GM18873 (cell line): Measurements from ENCODE around the gene ZNF791.
"Not testable (repeated sequence)": the region's sequence is repeated elsewhere in the genome, so short reads cannot be mapped to it uniquely, and the experiment has no call there.

Source experiments
- ATAC-seq: cut with Tn5 transposase; IDR thresholded peaks from one replicate; pipeline ENCODE4 v1.9.1; 2021; ENCODE audit warnings: mild to moderate bottlenecking, moderate library complexity, moderate number of reproducible peaks; ENCODE audit not compliant: unreplicated experiment, low FRiP score

ZNF791 gene

GRCh38 chr19:12665281-12665573 lies 54.5 kb downstream of the ZNF791 start:
- no peak for ATAC-seq

GRCh38 chr19:12665671-12666264 lies 55.0 kb downstream of the ZNF791 start:
- ATAC-seq = no peak

DNA sequence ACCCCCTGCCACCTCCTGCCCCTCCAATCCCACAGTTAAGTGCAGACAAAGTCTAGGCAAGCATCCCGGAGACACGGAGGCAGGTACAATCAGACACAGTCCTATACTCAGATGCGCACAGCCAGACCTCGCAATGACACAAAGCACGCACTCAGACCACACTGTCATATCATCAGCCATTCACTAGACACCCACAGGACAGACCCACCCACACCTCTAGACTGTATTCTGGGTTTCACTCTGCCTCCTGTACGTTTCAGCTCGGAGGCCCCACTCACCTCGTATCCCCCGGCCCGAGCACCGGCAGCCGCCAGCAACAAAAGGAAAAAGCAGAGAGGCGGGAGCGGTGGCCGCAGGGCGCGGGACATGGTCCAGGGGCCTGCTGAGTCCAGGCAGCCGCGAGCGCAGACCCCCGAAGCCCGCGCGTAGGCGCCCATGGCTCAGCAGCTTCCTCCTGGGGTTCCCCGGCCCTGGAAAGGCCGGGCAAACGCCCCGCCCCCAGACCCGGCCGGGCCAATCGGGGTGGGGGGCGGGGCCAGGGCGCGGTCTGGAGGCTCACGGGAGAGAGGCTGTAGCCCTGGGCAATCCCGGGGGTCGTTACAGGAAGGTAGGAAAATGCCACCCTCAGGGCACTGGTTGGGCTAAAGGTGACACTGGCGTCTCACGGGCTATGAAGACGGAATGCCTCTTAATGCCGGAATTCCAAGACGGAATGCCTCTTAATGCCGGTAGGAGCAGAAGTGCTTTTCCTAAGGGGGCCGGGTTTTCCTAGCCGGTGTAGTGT lies 55.7 kb downstream of the ZNF791 start, which contains the start of the genes MAN2B1 and WDR83:
Gene MAN2B1 (minus strand): TSS at position 478 of the 784 bp plus-strand sequence. CDS start 41 bp downstream, at position 437.
Gene WDR83 (plus strand): TSS at position 543 of the 784 bp plus-strand sequence. CDS start 2,984 bp downstream, outside the sequence.
- no peak for ATAC-seq

DNA sequence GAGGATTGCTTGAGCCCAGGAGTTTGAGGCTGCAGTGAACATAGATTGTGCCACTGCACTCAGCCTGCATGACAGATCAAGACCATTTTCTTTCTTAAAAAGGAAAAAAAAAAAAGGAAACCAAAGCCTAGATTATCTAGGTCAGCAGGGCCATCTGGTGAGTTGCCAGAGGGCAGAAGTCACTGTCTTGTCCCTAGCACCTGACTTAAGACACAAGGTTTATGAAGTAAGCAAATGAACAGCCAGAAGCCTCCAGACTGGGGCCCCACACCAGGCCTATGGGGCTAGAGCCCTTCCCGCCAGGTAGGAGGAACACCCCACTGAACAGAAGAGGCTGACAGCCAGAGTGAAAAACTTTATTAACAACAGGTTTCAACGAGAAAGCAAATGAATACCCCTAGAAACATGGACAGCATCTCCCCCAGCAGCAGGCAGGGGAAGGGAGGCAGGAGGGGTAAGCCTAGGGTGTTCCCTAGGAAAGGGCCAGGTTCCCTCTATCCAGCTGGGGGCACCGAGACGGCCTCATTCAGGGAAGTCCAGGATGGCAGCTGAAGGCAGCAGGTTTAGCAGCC lies 57.1 kb downstream of the ZNF791 start:
- no peak for ATAC-seq

DNA sequence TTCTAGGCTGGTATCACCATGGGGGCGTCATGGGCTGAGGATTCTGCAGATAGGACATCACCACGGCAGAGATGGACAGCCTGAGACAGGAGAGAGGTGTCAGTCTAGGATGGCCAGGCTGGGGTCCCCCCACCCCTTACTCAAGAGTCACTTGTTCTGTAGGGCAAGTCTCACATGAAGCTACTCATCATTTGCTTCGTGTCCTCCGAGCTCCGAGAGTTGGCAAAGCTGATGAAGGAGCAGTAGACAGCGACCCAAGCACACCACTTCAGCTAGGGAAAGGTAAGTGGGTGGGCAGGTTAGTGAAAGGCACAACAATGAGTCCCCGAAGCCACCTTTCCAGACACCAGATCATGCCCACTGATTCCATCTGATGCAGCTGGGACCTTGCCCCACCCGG lies 57.6 kb downstream of the ZNF791 start:
- no peak for ATAC-seq

DNA sequence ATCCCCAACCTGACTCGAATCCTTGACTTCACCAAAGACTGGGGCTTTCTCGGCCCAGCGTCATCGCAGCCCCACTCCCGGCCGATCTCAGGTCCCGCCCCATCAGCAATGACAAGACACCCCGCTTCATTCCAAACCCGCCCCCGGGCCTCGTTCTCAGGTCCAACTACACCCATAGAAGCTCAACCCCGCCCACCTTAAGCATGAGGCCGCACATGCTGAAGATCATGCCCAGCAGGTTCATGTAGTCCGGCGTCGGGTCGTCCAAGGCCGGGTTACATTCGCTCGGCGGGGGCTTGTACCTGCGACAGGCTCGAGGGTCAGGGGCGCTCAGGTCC lies 58.2 kb downstream of the ZNF791 start:
- no peak for ATAC-seq

DNA sequence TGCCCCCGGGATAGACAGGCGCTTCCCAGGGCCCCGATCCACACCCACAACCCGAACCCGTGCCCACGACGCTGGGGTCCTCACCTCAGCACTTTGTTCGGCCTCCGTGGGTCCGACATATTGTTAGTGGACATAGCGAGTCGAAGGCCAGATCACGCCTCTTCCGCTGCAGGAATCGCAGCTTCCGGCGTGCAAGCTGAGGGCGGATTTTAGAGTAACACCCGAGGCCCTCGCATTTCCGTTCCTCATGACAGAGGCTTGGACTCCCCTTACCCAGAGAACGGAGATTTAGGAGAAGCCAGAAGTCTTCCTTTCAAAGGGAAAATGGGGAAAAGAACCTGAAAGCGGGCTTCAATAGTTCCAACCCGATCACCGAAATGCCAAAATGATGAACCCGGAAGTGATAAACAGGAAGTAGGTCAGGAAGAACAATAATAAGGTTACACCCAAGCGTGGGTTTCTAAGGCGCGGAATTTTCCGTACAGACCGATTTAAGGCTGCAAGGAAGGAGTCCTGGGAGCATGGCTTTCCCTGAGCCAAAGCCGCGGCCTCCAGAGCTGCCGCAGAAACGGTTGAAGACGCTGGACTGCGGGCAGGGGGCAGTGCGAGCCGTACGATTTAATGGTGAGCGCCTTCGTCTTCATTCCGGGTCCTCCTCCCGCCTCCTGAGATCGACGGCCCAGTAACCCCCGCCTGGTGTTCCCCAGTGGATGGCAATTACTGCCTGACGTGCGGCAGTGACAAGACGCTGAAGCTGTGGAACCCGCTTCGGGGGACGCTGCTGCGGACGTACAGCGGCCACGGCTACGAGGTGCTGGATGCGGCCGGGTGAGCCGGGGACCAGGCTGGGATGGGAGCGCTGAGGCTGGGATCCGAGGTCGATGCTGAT lies 58.8 kb downstream of the ZNF791 start:
- no peak for ATAC-seq

- ATAC-seq = no peak
Observed at GRCh38 chr19:12670159-12670928, 59.6 kb downstream of the ZNF791 start.

DNA sequence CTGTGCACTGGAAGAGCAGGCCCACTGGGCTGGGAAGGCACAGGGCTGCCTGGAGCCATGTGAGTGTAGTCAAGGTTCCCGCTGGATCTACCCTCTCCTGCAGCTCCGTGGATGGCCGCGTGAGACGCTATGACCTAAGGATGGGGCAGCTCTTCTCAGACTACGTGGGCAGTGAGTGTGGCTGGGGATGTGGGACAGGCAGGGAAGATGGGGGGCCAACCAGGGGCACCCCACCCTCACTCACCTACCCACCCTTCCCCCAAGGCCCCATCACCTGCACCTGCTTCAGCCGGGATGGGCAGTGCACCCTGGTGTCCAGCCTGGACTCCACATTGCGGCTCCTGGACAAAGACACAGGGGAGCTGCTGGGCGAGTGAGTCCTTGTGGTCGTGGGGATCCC lies 62.0 kb downstream of the ZNF791 start:
- no peak for ATAC-seq

DNA sequence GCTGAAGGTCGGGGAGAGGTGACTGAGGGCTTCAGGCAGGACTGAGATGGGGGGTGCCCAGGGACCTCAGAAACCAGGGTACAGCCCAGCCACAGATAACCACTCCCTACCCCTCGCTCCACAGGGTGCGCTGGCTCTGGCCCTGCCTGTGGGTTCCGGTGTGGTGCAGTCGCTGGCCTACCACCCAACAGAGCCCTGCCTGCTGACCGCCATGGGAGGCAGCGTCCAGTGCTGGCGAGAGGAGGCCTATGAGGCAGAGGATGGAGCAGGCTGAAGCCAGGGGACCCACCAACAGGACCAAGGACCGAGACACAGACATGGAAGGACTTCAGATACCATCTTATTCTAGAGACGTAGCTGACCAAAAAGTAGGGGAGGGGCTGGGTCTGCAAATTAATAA lies 64.7 kb downstream of the ZNF791 start:
- ATAC-seq = no peak

DNA sequence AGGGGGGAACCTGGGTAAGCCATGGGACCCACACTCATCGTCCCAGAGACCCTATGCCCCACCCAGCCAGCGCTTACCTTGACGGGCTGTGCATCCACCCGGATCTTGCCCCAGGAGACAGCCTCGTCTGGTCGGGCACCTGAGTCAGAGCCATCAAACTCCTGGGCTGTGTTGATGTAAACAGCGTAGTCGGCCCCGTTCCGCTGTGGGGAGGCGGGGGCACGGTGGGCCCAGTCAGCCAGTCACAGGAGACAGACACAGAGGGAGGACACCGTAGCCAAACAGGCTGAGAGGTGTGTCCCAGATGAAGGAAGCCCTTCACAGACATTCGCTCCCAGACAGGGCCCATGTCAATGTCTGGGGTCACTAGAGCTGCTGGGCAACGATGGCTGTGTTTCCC lies 65.2 kb downstream of the ZNF791 start:
- ATAC-seq = no peak

DNA sequence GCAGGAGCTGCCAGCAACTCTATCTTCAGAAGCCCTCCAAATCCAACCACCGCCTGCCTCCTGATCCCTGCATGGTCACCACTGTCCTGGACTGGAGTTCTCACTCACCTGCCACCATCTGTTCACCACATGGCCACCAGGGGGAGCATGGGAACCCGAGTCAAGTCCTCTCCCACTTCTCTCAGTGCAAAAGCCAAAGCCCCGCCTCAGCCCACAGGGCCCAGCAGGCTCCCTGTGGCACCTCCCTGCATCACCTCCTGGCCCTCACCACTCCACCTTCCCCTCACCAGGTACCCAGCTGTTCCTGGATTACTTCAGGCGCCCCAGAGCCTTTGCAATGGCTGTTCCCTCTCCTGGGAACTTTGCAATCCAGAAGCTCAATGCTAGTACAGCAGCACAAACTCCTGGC lies 65.7 kb downstream of the ZNF791 start:
- ATAC-seq = no peak

DNA sequence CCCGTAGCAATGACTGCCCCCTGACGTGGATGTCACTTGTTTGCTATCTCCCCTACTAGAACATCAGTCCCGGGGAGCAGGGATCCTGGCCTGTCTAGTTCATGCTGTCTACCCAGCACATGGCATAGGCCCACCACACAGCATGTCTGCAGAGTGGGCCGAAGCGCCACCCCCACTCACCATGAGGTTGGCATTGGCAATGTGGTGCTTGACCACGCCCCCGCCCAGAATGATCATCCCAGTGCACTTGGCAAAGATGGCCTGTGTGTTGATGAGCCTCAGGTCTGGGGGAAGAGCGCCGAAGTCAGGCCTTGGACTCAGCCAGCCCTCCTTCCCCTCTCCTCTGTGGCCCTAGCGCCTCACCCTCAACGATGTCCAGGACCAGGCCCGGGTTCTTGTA lies 66.2 kb downstream of the ZNF791 start:
- no peak for ATAC-seq

GRCh38 chr19:12678039-12678438 lies 67.3 kb downstream of the ZNF791 start:
- not testable (repeated sequence) for ATAC-seq

DNA sequence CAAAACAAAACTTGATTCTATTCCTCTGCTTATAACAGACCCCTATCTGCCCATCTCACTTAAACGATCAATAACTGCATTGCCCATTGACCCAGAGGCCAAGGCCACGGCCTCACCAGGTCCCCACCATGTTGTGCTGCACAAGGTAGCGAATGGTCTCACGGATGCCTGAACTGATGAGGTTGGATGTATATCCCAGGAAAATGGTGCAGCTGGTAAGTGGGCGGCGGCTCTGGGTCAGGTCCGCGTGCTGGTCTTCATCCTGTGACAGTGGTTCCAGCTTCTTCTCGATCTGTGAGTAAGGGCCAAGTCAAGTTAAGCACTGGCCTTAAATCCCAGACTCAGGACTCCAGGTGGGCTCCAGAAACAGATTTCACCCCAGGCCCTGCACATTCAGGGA lies 69.3 kb downstream of the ZNF791 start:
- no peak for ATAC-seq

GRCh38 chr19:12681074-12681987 lies 70.6 kb downstream of the ZNF791 start, which contains the start of gene DHPS:
TSS of gene DHPS (minus strand) at chr19:12681880. CDS start at chr19:12681766, 114 bp downstream.
- ATAC-seq = peak; percentile 58
